Hepatocyte (in vitro differentiated cells): ENCODE data around the gene SPART. TPM values are rescaled to one million over a fixed set of nuclear protein-coding genes. Genes with fewer than 3 reads are reported as not detected.

Source experiments
- DNase-seq: peaks from one replicate; pipeline ENCODE4 v3.0.0-alpha.2; 2016; ENCODE audit warnings: low spot score
- H2AFZ ChIP-seq: fragments of 200-600 bp; sonication (generic); 2 replicates; pipeline ENCODE4 v1.6.0; 2016; ENCODE audit warnings: antibody characterized with exemption, mild to moderate bottlenecking
- H3K27ac ChIP-seq: fragments of 200-600 bp; sonication (generic); 2 replicates; pipeline ENCODE4 v1.5.1; 2016; ENCODE audit warnings: mild to moderate bottlenecking
- H3K27me3 ChIP-seq: fragments of 200-600 bp; sonication (generic); 2 replicates; pipeline ENCODE4 v1.6.1; 2016
- H3K36me3 ChIP-seq: fragments of 200-600 bp; sonication (generic); replicated peaks from 2 replicates; pipeline ENCODE4 v1.5.1; 2016; ENCODE audit warnings: low read depth; ENCODE audit not compliant: insufficient read depth
- H3K4me1 ChIP-seq: fragments of 200-600 bp; sonication (generic); 2 replicates; pipeline ENCODE4 v1.5.1; 2016; ENCODE audit warnings: mild to moderate bottlenecking, moderate library complexity; ENCODE audit not compliant: insufficient read depth
- H3K4me2 ChIP-seq: fragments of 200-600 bp; sonication (generic); 2 replicates; pipeline ENCODE4 v1.6.0; 2016
- H3K4me3 ChIP-seq: fragments of 200-600 bp; sonication (generic); 2 replicates; pipeline ENCODE4 v1.5.1; 2016; ENCODE audit warnings: mild to moderate bottlenecking
- H3K79me2 ChIP-seq: fragments of 200-600 bp; sonication (generic); 2 replicates; pipeline ENCODE4 v1.6.0; 2017; ENCODE audit warnings: mild to moderate bottlenecking
- H3K9me2 ChIP-seq: fragments of 200-600 bp; sonication (generic); replicated peaks from 2 replicates; pipeline ENCODE4 v1.6.0; 2017; ENCODE audit warnings: mild to moderate bottlenecking; ENCODE audit not compliant: insufficient read depth
- H3K9me3 ChIP-seq: fragments of 200-600 bp; sonication (generic); 2 replicates; pipeline ENCODE4 v1.5.1; 2016; ENCODE audit warnings: low read depth, mild to moderate bottlenecking
- H4K20me1 ChIP-seq: fragments of 200-600 bp; sonication (generic); 2 replicates; pipeline ENCODE4 v1.6.0; 2016; ENCODE audit warnings: mild to moderate bottlenecking; ENCODE audit not compliant: insufficient read depth, poor library complexity, severe bottlenecking
- EZH2 ChIP-seq: fragments of 200-600 bp; sonication (generic); IDR thresholded peaks from 2 replicates; pipeline ENCODE4 v1.6.1; 2016; ENCODE audit warnings: antibody characterized with exemption, mild to moderate bottlenecking, borderline replicate concordance
- EZH2phosphoT487 ChIP-seq: fragments of 200-600 bp; sonication (generic); IDR thresholded peaks from one replicate; pipeline ENCODE4 v1.6.1; 2018; ENCODE audit warnings: antibody characterized with exemption, mild to moderate bottlenecking, low read depth, moderate library complexity; ENCODE audit not compliant: unreplicated experiment, severe bottlenecking
- WGBS: methylation state at CpG from one replicate; pipeline ENCODE4 v1.1.6; 2016; ENCODE audit warnings: low lambda C conversion rate; ENCODE audit errors: missing lambda C conversion rate; 5-methylcytosine and 5-hydroxymethylcytosine counted together
- polyA plus RNA-seq: library from polyadenylated mRNA; unstranded; fragments of >200 nt; fragmentation: Nextera tagmentation; extraction: Ambion mirVana; gene quantifications from 2 replicates; pipeline ENCODE4 v1.2.1, GENCODE V29; 2016
- total RNA-seq: library from RNA; depleted of rRNA; stranded (reverse); fragments of >200 nt; gene quantifications from 2 replicates; pipeline ENCODE4 v1.2.3, GENCODE V29; 2014
- TF ChIP-seq, protein P1 (sequence below): fragments of 200-600 bp; sonication (generic); IDR thresholded peaks from 2 replicates; pipeline ENCODE4 v1.5.1; 2016; ENCODE audit warnings: antibody characterized with exemption, mild to moderate bottlenecking; ENCODE audit not compliant: poor library complexity

SPART gene
- total and polyA plus RNA-seq, 2 experiments from 2014 or later: 86.7 to 107 TPM

DNA sequence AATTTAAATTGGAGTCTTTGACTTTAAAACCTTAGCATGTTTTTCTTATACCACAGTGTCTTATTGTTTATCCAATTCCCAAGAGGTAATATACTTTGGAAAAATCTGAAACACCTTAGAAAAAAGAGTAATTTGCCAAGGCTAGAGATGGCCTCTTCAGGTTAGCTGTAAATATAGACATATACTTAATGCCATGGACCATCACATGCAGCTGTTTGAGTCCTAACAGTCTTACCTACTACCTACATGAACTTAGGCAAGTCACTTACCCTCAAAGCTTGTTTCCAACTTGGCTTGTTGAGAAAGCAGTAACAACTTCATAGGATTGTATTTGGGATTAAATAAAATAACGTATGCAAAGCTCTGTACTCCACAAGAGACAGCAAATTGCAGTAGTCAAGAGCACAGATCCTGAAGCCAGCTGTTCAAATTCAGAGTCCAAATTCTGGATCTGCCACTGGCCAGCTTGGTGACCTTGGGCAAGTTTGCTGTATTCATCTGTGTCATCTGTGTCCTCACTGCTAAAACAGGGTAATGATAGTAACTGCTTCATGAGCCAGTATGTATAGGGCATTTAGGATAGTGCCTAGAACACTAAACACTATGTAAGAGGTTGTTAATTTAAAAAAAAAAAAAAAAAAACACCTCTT is 13.2 kb upstream of the SPART start:
- Histone ChIP-seq H3K79me2 (no peaks in the 10 kb centered on the region), H3K9me3 (no peaks in the 10 kb centered on the region), H3K9me2 (no peaks in the 10 kb centered on the region), H2AFZ (no peak overlapping the region), H3K27ac (no peak overlapping the region), H4K20me1 (no peaks in the 10 kb centered on the region), H3K36me3 (no peaks in the 10 kb centered on the region), H3K4me3 (no peak overlapping the region), H3K4me1 (peaks cover 10% of the 10 kb centered on the region), H3K27me3 (no peaks in the 10 kb centered on the region), H3K4me2 (no peak overlapping the region)
- no peak for DNase-seq
- WGBS: 83% methylated on average over 1 of the region's 1 CpG
- TF ChIP-seq EZH2 (no peak), EZH2phosphoT487 (no peak)
- TF ChIP-seq, protein P1, sequence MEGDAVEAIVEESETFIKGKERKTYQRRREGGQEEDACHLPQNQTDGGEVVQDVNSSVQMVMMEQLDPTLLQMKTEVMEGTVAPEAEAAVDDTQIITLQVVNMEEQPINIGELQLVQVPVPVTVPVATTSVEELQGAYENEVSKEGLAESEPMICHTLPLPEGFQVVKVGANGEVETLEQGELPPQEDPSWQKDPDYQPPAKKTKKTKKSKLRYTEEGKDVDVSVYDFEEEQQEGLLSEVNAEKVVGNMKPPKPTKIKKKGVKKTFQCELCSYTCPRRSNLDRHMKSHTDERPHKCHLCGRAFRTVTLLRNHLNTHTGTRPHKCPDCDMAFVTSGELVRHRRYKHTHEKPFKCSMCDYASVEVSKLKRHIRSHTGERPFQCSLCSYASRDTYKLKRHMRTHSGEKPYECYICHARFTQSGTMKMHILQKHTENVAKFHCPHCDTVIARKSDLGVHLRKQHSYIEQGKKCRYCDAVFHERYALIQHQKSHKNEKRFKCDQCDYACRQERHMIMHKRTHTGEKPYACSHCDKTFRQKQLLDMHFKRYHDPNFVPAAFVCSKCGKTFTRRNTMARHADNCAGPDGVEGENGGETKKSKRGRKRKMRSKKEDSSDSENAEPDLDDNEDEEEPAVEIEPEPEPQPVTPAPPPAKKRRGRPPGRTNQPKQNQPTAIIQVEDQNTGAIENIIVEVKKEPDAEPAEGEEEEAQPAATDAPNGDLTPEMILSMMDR: no peak

DNA sequence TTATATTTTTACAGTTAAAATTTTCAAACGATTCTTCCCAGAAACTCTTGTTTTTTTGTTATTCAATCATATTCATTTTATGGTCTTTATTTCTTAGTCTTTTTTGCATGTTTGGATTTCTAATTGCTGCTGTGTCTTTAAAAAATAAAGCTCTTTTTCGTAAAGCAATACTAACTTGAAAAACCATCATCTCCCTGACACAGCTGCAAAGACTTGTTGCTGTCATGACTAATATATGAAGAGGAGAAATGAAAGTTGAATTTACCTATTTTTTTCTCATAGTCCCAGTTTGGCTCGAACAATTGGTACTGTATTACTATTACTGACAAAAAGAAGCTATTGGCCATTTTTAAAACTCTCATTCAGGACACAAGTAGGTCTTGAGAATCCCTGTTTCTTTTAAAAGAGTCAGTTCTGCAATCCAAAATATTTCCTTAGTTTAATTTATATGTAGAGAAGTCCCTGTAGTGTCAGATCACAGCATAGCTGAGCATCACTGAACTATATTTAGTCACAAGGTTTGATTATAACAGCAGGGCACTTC is 12.1 kb upstream of the SPART start:
- Histone ChIP-seq H4K20me1 (no peaks in the 10 kb centered on the region), H2AFZ (no peak overlapping the region), H3K4me2 (no peak overlapping the region), H3K4me3 (no peak overlapping the region), H3K9me2 (no peaks in the 10 kb centered on the region), H3K4me1 (peaks cover 10% of the 10 kb centered on the region), H3K27me3 (no peaks in the 10 kb centered on the region), H3K9me3 (no peaks in the 10 kb centered on the region), H3K79me2 (no peaks in the 10 kb centered on the region), H3K27ac (no peak overlapping the region), H3K36me3 (no peaks in the 10 kb centered on the region)
- WGBS: 90% methylated on average over 3 of the region's 3 CpGs
- TF ChIP-seq EZH2phosphoT487 (no peak), EZH2 (no peak)
- TF ChIP-seq, protein P1: no peak
- no peak for DNase-seq

DNA sequence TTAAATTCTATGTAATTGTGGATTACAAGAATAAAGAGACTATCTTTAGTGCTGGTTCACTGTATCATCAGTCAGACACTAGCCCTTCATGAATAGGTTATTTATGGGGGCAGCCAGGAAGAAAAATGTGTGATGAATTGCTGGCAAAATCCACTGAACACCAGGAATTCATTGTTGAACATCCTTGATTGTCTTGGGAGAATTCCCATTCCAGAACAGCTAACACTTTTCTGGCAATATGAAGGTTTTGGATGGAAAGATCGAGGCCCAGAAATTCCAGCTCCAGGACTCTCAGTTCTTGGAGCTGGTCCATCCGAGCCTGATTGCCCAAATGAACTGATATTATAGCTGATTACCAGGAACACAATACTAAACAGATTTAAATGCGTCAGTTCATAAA is 11.5 kb upstream of the SPART start:
- H3K36me3 ChIP-seq: no peaks in the 10 kb centered on the region
- no peaks in the 10 kb centered on the region for H3K79me2 ChIP-seq
- TF ChIP-seq, protein P1: no peak
- TF ChIP-seq EZH2phosphoT487: no peak
- no peak for TF ChIP-seq EZH2
- no peak overlapping the region for H3K4me2 ChIP-seq
- H3K9me2 ChIP-seq: no peaks in the 10 kb centered on the region
- no peaks in the 10 kb centered on the region for H4K20me1 ChIP-seq
- DNase-seq: no peak
- peaks cover 10% of the 10 kb centered on the region for H3K4me1 ChIP-seq
- no peak overlapping the region for H3K4me3 ChIP-seq
- WGBS: 95% methylated on average over 3 of the region's 3 CpGs
- no peak overlapping the region for H3K27ac ChIP-seq
- no peak overlapping the region for H2AFZ ChIP-seq
- H3K9me3 ChIP-seq: no peaks in the 10 kb centered on the region
- no peaks in the 10 kb centered on the region for H3K27me3 ChIP-seq

DNA sequence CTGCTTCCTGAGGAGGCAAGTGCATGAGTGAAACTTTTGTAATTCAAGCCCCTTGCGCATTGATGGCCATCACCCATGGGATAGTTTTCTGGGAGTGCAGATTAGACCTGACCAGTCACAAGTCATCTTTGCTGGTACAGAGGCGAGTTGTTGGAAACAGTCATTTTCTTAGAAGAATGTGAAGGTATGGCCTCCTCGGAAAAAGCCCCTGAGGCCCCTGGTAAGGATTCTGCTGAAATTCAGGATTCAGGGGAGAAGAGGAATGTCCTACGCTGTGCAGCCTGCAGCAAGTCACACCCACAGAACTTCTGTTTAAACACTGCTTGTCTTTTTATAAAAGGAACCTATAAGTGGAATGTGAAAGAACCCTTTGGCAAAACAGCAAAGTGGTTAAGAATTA is 11.0 kb upstream of the SPART start:
- 66% methylated on average over 4 of the region's 4 CpGs for WGBS
- H3K9me2 ChIP-seq: no peaks in the 10 kb centered on the region
- no peaks in the 10 kb centered on the region for H3K9me3 ChIP-seq
- DNase-seq: no peak
- H3K4me1 ChIP-seq: peaks cover 10% of the 10 kb centered on the region
- no peaks in the 10 kb centered on the region for H3K36me3 ChIP-seq
- H4K20me1 ChIP-seq: no peaks in the 10 kb centered on the region
- H3K4me2 ChIP-seq: no peak overlapping the region
- no peaks in the 10 kb centered on the region for H3K79me2 ChIP-seq
- no peak overlapping the region for H2AFZ ChIP-seq
- no peak for TF ChIP-seq EZH2
- TF ChIP-seq, protein P1: no peak
- TF ChIP-seq EZH2phosphoT487: no peak
- H3K4me3 ChIP-seq: no peak overlapping the region
- peak overlapping the region; percentile 12 for H3K27ac ChIP-seq
- H3K27me3 ChIP-seq: no peaks in the 10 kb centered on the region
